GM12878 (cell line): ENCODE results near the gene ALPP. TPM values are rescaled to one million over a fixed set of nuclear protein-coding genes. Genes with fewer than 3 reads are reported as not detected.

Experiments used
- ATAC-seq: fragments of 200-7000 bp; cut with Tn5 transposase; 3 replicates; pipeline ENCODE4 v1.9.1; 2020; ENCODE audit warnings: mild to moderate bottlenecking, moderate library complexity
- BruUV-seq: library from RNA; stranded (reverse); fragments of 400-500 nt; replicated peaks from 2 replicates; lab custom pipeline; 2021; lab: Mats Ljungman, UMichigan
- CTCF ChIA-PET: fragments of 300-600 bp; sonication (Branson Sonifier 250); formaldehyde crosslinking; extraction: SDS; loops from one replicate; lab custom pipeline; 2021; ENCODE audit warnings: inconsistent platforms; lab: Yijun Ruan, JAX
- POLR2A ChIA-PET: fragments of 350-600 bp; formaldehyde crosslinking; extraction: SDS; loops from one replicate; lab custom pipeline; 2021; ENCODE audit warnings: inconsistent platforms; lab: Charles Lee
- RAD21 ChIA-PET: fragments of 300-600 bp; sonication (Branson Sonifier 250); formaldehyde crosslinking; loops from one replicate; lab custom pipeline; 2023; ENCODE audit warnings: antibody characterized with exemption; ENCODE audit not compliant: unreplicated experiment; lab: Charles Lee
- SMC1A ChIA-PET: fragments of 300-600 bp; sonication (Branson Sonifier 250); formaldehyde crosslinking; loops from one replicate; lab custom pipeline; 2023; ENCODE audit not compliant: unreplicated experiment, uncharacterized antibody; lab: Charles Lee
- DNase-seq: peaks from one replicate; pipeline ENCODE4 v3.0.0-alpha.2; 2011; ENCODE audit warnings: low read depth, low spot score
- FAIRE-seq: peaks from 3 replicates; lab custom pipeline; 2011; peaks lifted over from hg19 to GRCh38; lab: Jason Lieb, UNC
- H2AFZ ChIP-seq: 2 replicates; pipeline ENCODE4 v1.6.0; 2011; ENCODE audit warnings: low read depth, low read length, control low read depth; ENCODE audit not compliant: control insufficient read depth
- H3K27ac ChIP-seq: 2 replicates; pipeline ENCODE4 v1.5.1; 2011; ENCODE audit warnings: control low read depth; ENCODE audit not compliant: control insufficient read depth, insufficient read depth
- H3K27me3 ChIP-seq, 2 experiments: replicated peaks in 1 of 2; 2 replicates each; pipeline versions ENCODE4 v1.6.0 to v1.6.1; 2011; ENCODE audit warnings: low read length in 1 of 2; ENCODE audit not compliant: control insufficient read depth in 2 of 2, insufficient read depth in 2 of 2
- H3K36me3 ChIP-seq, 2 experiments: 2 replicates each; pipeline ENCODE4 v1.5.1; 2011; ENCODE audit warnings: low read length in 1 of 2; ENCODE audit not compliant: control insufficient read depth in 2 of 2, insufficient read depth in 2 of 2
- H3K4me1 ChIP-seq: 2 replicates; pipeline ENCODE4 v1.6.1; 2011; ENCODE audit warnings: mild to moderate bottlenecking, low read length, moderate library complexity, mixed read lengths; ENCODE audit not compliant: control insufficient read depth, insufficient read depth
- H3K4me2 ChIP-seq: 2 replicates; pipeline ENCODE4 v1.6.0; 2011; ENCODE audit warnings: control low read depth; ENCODE audit not compliant: control insufficient read depth, insufficient read depth
- H3K4me3 ChIP-seq: fragments of 200-600 bp; sonication (generic); 2 replicates; pipeline ENCODE4 v1.5.1; 2016
- H3K79me2 ChIP-seq: 2 replicates; pipeline ENCODE4 v1.6.0; 2011; ENCODE audit warnings: low read length; ENCODE audit not compliant: control insufficient read depth, insufficient read depth
- H3K9ac ChIP-seq: 2 replicates; pipeline ENCODE4 v1.8.0; 2011; ENCODE audit warnings: low read length, control low read depth, mixed read lengths; ENCODE audit not compliant: control insufficient read depth, insufficient read depth
- H3K9me3 ChIP-seq: replicated peaks from 3 replicates; pipeline ENCODE4 v1.5.1; 2011; ENCODE audit warnings: mild to moderate bottlenecking, low read length; ENCODE audit not compliant: control insufficient read depth, insufficient read depth
- H4K20me1 ChIP-seq: 2 replicates; pipeline ENCODE4 v1.6.0; 2011; ENCODE audit not compliant: control insufficient read depth, insufficient read depth
- BCL3 ChIP-seq: IDR thresholded peaks from 2 replicates; pipeline ENCODE4 v1.6.1; 2011; ENCODE audit warnings: borderline replicate concordance, low read depth, mild to moderate bottlenecking, moderate library complexity, low read length; ENCODE audit not compliant: insufficient read depth, poor library complexity, severe bottlenecking
- CHD2 ChIP-seq: IDR thresholded peaks from 2 replicates; pipeline ENCODE4 v1.6.1; 2011; ENCODE audit warnings: low read depth, low read length, improper control_type of control experiment, borderline replicate concordance
- JUND ChIP-seq: IDR thresholded peaks from 2 replicates; pipeline ENCODE4 v1.6.1; 2012; ENCODE audit warnings: low read depth, mild to moderate bottlenecking, low read length, improper control_type of control experiment, moderate library complexity
- KLF5 ChIP-seq: fragments of 450-650 bp; IDR thresholded peaks from 2 replicates; pipeline ENCODE4 v1.6.1; 2014; ENCODE audit warnings: mild to moderate bottlenecking; ENCODE audit not compliant: partially characterized antibody
- MTA3 ChIP-seq: IDR thresholded peaks from 2 replicates; pipeline ENCODE4 v1.6.1; 2012; ENCODE audit warnings: low read length, inconsistent platforms, borderline replicate concordance
- PKNOX1 ChIP-seq: fragments of 450-650 bp; IDR thresholded peaks from 2 replicates; pipeline ENCODE4 v1.6.1; 2016; ENCODE audit warnings: mild to moderate bottlenecking
- REST ChIP-seq: IDR thresholded peaks from 2 replicates; pipeline ENCODE4 v1.6.1; 2012; ENCODE audit warnings: mild to moderate bottlenecking, low read depth, low read length
- SP1 ChIP-seq: IDR thresholded peaks from one replicate; pipeline ENCODE4 v1.6.1; 2011; ENCODE audit warnings: low read depth, low read length
- SUPT20H ChIP-seq: IDR thresholded peaks from 2 replicates; pipeline ENCODE4 v1.6.1; 2011; ENCODE audit warnings: low read depth, mild to moderate bottlenecking, low read length, moderate library complexity, borderline replicate concordance; ENCODE audit not compliant: control insufficient read depth
- TBL1XR1 ChIP-seq: IDR thresholded peaks from 2 replicates; pipeline ENCODE4 v1.6.1; 2012; ENCODE audit warnings: low read depth, low read length, improper control_type of control experiment
- WGBS: methylation state at CpG from one replicate; pipeline ENCODE4 v1.1.6; 2016; ENCODE audit warnings: low lambda C conversion rate; ENCODE audit not compliant: insufficient replicate concordance, insufficient coverage; ENCODE audit errors: missing lambda C conversion rate; 5-methylcytosine and 5-hydroxymethylcytosine counted together
- in situ Hi-C: fragments of 300-500 bp; cut with MboI; formaldehyde crosslinking; loops from 9 replicates; pipeline ENCODE4 v1.14.3; 2018; ENCODE audit warnings: mixed read lengths
- intact Hi-C: fragments of 100-400 bp; cut with micrococcal nuclease; formaldehyde crosslinking; loops from one replicate; pipeline ENCODE4 v1.14.2; 2022; ENCODE audit not compliant: unreplicated experiment
- polyA plus RNA-seq, 11 experiments: library from polyadenylated mRNA; depleted of rRNA in 4 of 11; unstranded in 6 of 11; stranded (reverse) in 5 of 11; fragments of >200 nt; fragmentation: Nextera tagmentation in 4 of 11; fragmentation: Illumina TruSeq in 1 of 11; extraction: Ambion mirVana in 4 of 11; extraction: Trizol in 1 of 11; gene quantifications; 1 replicate in 1 of 11; 2 replicates in 10 of 11; pipeline versions ENCODE4 v1.2.1 to v1.2.3, GENCODE V29; 2011 to 2016; ENCODE audit warnings: inconsistent platforms in 2 of 11, missing spikeins in 2 of 11, low read depth in 1 of 11
- total RNA-seq, 4 experiments: library from RNA; depleted of rRNA in 3 of 4; stranded (reverse); fragments of >200 nt in 3 of 4; fragmentation: Illumina TruSeq in 1 of 4; extraction: Trizol in 1 of 4; gene quantifications; 2 replicates each; pipeline versions ENCODE4 v1.2.1 to v1.2.3, GENCODE V29; 2013 to 2021

Gene ALPP
- total and polyA plus RNA-seq, 10 of the 15 experiments (the other 5 are each of a cell fraction or from before 2014, with no cell fraction given) = 0.21 TPM; not detected in 9

- no peak for FAIRE-seq
Measured at GRCh38 chr2:232372231-232373208, 6.0 kb upstream of the ALPP start.

More at GRCh38 chr2:232372231-232373208, 6.0 kb upstream of the ALPP start:
- no peak overlapping the region for H3K4me2 ChIP-seq
- no peak overlapping the region for H2AFZ ChIP-seq
- no TSS peak for BruUV-seq
- ChIA-PET CTCF (no interaction called here), SMC1A (interaction anchor here (1.1 to 1.5 kb wide), 2 partner anchors 8 to 471 kb away, joined by 3 to 4 read pairs; no protein-coding TSS in a partner anchor), RAD21 (no interaction called here), POLR2A (no interaction called here)
- no peaks in the 10 kb centered on the region for H3K4me1 ChIP-seq
- H3K27me3 ChIP-seq = no peaks in the 10 kb centered on the region
- no peak overlapping the region for H3K4me3 ChIP-seq
- WGBS = 57% methylated on average over 18 of the region's 18 CpGs
- in situ Hi-C loops = no loop called here
- H3K36me3 ChIP-seq = no peaks in the 10 kb centered on the region
- H3K79me2 ChIP-seq = no peaks in the 10 kb centered on the region
- H3K9ac ChIP-seq = no peak overlapping the region
- no peaks in the 10 kb centered on the region for H3K9me3 ChIP-seq
- no peak overlapping the region for H3K27ac ChIP-seq
- DNase-seq (no peak), ATAC-seq (no peak)
- no peak for TF ChIP-seq PKNOX1
- no peak for TF ChIP-seq TBL1XR1
- TF ChIP-seq KLF5 = no peak
- TF ChIP-seq BCL3 = no peak
- TF ChIP-seq REST = no peak
- no peak for TF ChIP-seq CHD2
- TF ChIP-seq MTA3 = no peak
- TF ChIP-seq JUND = no peak
- TF ChIP-seq SUPT20H = no peak
- TF ChIP-seq SP1 = no peak
- intact Hi-C loops = no loop called here
- H4K20me1 ChIP-seq = no peaks in the 10 kb centered on the region
